Neural progenitor cell (in vitro differentiated cells): ENCODE results near the gene DOK5.

ENCODE experiments used
- CTCF ChIP-seq: fragments of 200-600 bp; sonication (generic); IDR thresholded peaks from 2 replicates; pipeline ENCODE4 v1.5.1; 2017; ENCODE audit warnings: antibody characterized with exemption, mild to moderate bottlenecking
- EZH2 ChIP-seq: fragments of 200-600 bp; sonication (generic); IDR thresholded peaks from 2 replicates; pipeline ENCODE4 v1.6.1; 2017; ENCODE audit warnings: antibody characterized with exemption, mild to moderate bottlenecking, moderate library complexity

- TF ChIP-seq CTCF: no peak
- TF ChIP-seq EZH2: no peak
Observed at GRCh38 chr20:54661265-54661664, 185.9 kb downstream of the DOK5 start.
